H4 (cell line): ENCODE measurements around the gene UQCC2. TPM values are rescaled to one million over a fixed set of nuclear protein-coding genes. Genes with fewer than 3 reads are reported as not detected.

Experiments used
- DNase-seq: peaks from one replicate; pipeline ENCODE4 v3.0.0-alpha.2; 2015; ENCODE audit warnings: low spot score
- total RNA-seq: library from RNA; depleted of rRNA; stranded (reverse); fragments of >200 nt; shearing (Covaris generic); gene quantifications from 2 replicates; pipeline ENCODE4 v1.2.3, GENCODE V29; 2014

The UQCC2 gene
- total RNA-seq, 1 experiment from 2014 or later, result 55.1 TPM

DNA sequence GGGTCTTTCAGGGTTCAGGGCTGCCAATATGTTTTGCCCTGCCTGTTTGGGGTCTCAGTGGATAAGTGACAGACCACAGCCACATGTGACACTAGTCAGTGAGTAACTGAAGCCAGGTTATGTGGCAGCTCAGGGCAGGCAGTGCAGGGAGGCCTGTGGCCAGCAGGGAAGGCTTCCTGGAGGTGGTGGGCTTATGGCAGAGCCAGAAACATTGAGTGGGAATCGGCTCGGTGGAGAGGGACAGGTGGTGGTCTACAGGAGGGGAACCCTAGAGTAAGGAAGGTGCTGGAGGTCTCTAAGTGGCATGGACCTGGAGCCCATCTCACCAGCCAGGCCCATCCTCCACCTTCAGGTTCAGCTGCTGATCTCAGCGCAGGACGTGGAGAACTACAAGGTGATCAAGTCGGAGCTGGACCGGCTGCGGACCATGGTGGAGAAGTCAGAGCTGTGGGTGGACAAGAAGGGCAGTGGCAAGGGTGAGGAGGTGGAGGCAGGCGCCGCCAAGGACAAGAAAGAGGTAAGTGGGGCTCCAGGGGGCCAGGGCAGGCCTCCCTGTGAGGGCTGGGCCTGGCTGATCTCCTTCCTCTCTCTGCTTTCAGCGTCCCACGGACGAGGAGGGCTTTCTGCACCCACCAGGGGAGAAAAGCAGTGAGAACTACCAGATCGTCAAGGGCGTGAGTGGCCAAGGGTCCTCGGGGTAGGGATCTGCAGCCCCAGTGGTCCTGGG, 34.9 kb downstream of the UQCC2 start:
- DNase-seq, result no peak

DNA sequence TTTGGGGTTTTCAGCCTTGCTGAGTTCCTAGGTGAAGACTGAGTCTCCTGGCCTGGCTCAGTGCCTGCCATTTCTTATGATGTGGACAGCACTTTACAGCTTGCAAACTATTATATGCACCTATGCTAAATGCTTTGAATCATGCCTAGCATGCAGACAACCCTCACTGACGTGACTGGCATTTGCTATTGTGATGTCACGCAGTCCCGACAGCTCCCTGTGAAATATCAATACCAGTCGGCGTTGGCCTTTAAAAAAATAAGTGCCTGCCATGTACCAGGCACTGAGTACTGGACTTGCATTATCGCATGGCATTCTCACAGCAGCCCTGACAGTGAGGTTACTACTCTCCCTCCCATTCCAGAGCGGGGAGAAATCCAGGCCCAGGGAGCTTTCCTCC, 35.5 kb downstream of the UQCC2 start:
- DNase-seq, result no peak

- DNase-seq, result no peak
Observed at GRCh38 chr6:33673851-33674250, 37.6 kb downstream of the UQCC2 start.

GRCh38 chr6:33672808-33673207, 38.7 kb downstream of the UQCC2 start:
- peak; percentile 93 for DNase-seq

GRCh38 chr6:33671744-33672072, 39.8 kb downstream of the UQCC2 start:
- DNase-seq, result no peak

GRCh38 chr6:33670971-33671743, 40.3 kb downstream of the UQCC2 start:
- no peak for DNase-seq

GRCh38 chr6:33670086-33670660, 41.3 kb downstream of the UQCC2 start:
- no peak for DNase-seq

GRCh38 chr6:33668914-33669313, 42.6 kb downstream of the UQCC2 start:
- DNase-seq, result no peak

DNA sequence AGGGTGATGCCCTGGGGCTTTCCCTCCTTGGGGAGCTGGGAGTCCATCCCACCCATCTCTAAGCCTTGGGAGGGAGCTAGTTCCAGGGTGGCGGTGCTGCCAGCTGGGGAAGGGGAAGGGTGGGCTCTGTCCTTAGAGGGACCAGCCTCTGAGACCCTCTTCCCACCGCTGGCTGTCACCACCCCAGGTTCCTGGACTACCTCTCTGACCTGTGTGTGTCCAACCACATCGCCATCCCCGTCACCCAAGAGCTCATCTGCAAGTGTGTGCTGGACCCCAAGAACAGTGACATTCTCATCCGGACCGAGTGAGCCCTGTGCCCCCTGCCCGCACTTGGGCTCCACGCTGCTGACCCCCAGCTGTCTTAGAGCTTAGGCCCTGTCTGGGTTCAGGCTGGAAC, 43.2 kb downstream of the UQCC2 start:
- no peak for DNase-seq

- no peak for DNase-seq
Observed at GRCh38 chr6:33667776-33668175, 43.7 kb downstream of the UQCC2 start.

GRCh38 chr6:33667072-33667471, 44.4 kb downstream of the UQCC2 start:
- DNase-seq, result no peak

GRCh38 chr6:33665957-33666356, 45.5 kb downstream of the UQCC2 start:
- no peak for DNase-seq

DNA sequence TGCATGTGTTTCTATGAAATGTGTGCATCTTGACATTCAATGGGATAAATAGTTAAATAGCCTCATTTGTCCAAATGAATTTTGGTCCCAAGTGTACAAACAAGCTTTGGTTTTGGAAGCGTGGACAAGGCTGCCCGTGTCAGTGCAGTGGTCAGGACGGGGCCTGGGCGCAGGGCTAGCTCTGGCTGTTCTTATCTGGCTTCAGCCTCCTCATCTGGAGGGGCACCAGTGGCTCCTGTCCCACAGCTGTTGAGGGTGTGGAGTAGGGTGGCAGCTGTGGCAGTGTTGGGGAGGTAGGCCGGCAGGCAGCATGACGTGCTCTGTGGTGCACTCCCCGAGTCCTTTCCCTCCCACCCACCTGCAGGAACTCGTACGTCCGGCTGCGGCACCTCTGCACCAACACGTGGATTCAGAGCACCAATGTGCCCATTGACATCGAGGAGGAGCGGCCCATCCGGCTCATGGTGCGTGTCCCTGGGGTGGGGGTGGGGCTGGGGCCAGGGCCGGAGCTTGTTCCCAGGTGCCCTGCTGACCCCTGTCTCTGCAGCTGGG, 46.9 kb downstream of the UQCC2 start:
- no peak for DNase-seq

- no peak for DNase-seq
Observed at GRCh38 chr6:33663727-33664449, 47.6 kb downstream of the UQCC2 start.

DNA sequence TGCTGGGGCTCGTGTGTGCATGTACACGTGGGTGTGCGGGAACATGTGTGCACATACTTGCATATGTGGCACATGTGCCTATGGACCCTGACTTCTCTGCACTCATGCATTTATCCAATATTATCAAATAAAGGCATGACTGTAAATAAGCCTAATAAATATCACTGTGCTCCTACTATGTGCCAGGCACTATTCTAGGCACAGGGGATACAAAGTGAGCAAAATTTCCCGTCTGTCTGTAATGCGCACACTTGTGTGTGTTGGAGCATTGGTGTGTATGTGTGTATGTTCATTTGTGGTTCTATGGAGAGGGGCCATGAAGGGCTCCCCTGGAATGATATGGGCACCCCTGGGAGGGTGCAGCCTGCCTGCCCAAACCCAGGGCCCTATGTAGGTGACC, 48.5 kb downstream of the UQCC2 start:
- DNase-seq, result no peak

- no peak for DNase-seq
Observed at GRCh38 chr6:33662318-33662717, 49.2 kb downstream of the UQCC2 start.

DNA sequence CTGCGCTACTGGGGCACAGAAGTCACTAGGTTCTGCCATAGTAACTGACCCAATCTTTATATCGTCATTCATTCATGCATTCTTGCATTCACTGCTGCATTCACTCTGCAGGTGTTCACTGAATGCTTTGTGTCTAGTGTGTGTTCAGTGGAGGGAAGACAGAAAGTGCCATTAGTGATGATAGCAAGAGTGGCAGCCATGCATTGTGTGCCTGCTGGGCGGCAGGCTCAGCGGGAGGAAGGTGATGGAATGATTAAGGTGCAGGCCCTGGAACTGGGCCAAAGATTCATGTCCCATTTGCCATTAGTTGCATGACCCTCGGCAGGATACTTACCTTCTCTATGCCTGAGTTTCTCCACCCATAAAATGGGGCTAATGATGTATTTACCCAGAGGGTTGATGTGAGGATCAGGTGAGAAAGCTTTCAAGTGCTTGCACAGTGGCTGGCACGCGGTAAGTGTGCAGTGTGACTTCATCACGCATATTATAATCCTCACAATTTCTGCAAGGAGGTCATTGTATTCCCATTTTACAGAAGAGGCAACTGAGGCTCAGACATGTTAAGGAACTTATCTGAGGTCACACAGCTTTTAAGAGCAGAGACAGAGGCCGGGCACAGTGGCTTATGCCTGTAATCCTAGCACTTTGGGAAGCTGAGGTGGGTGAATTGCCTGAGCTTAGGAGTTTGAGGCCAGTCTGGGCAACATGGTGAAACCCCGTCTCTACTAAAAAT, 50.2 kb downstream of the UQCC2 start:
- DNase-seq, result no peak

DNA sequence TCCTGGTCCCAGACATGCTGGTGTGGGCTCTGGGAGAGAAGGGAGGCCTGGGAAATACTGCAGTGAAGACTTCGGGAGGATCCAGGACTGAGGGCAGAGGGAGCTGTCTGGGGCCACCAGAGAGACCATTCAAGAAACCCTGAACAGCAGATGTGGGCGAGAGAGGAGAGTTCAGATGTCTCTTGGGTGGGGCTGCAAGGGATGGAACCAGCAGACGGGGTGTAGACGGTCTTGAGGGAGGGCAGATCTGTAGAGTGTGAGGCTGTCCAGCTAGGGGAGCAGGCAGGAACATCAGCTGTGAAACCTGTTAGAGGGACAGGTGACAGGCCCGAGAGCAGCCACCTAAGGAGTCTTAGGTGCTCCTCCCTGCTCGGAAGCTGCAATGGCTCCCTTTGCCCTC, 51.5 kb downstream of the UQCC2 start:
- no peak for DNase-seq

- no peak for DNase-seq
Observed at GRCh38 chr6:33658982-33659689, 52.4 kb downstream of the UQCC2 start.

DNA sequence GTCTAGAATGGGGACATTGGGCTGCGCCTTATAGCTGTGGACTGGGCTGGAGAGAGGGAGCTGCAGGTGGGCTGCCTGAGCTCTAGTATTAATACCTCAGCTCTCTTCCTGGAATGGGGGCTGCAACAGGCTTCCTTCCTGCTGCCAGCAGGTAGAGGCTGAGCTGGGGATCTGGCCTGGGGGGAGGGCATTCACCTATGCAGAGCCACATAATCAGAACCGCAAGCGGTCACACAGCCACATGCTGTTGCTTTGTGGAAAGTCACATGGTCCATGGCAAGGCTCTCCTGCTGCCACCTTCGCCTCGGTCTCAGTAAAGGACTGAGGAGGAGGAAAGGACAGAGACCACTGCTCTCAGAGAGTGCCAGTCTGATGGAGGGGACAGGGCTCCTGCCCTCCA, 54.7 kb downstream of the UQCC2 start:
- no peak for DNase-seq
